GM10266 (cell line): ENCODE data around the gene KIF13A.

Experiments used
- DNase-seq: peaks from one replicate; pipeline ENCODE4 v3.0.0; 2012; ENCODE audit errors: extremely low spot score
- CTCF ChIP-seq: IDR thresholded peaks from 2 replicates; pipeline ENCODE4 v1.5.1; 2012; ENCODE audit warnings: mild to moderate bottlenecking, low read depth; ENCODE audit not compliant: control insufficient read depth, insufficient read depth; ENCODE audit errors: missing control alignments

The KIF13A gene

GRCh38 chr6:17842014-17842776 lies 145.2 kb downstream of the KIF13A start:
- no peak for DNase-seq
- TF ChIP-seq CTCF = no peak

GRCh38 chr6:17839513-17840223 lies 147.8 kb downstream of the KIF13A start:
- no peak for DNase-seq
- no peak for TF ChIP-seq CTCF

- no peak for TF ChIP-seq CTCF
- DNase-seq = no peak
Measured at GRCh38 chr6:17836293-17836692, 151.1 kb downstream of the KIF13A start.

DNA sequence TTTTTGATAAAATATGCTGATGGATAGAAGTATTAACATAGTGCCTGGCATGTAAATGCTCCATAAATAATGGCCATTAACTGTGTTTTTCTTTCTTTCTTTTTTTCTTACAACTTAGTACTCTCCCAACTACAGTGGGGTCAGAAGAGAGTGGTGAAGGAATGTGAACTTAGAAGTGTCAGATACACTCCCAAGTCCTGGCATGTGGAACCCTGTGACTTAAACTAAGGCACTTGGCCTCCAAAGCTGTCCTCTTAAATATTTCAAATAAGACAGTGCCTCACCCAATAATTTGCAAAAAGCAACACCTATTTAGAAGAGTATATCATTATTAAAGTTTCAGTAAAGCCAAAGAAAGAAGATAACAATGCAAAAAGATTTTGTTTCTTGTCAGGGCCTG lies 151.7 kb downstream of the KIF13A start:
- DNase-seq = no peak
- TF ChIP-seq CTCF = no peak

GRCh38 chr6:17831135-17831534 lies 156.3 kb downstream of the KIF13A start:
- no peak for DNase-seq
- no peak for TF ChIP-seq CTCF

DNA sequence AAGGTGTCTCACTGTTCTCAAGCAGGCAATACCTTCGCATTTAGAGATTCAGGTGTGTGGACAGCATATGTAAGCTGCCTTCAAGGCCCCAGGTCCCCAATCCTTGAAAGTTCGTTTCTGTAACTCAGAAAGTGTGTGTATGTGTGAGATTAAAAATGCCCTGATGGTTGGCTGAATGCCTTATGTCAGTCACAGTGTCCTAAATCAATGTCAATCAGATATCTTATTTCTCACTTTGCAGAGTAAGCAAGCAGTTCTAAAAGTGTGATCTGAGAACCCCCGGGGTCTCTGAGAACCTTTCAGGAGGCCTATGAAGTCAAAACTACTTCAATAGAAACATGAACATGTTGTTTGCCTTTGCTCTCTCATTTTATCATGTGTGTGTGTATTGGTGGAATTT lies 157.5 kb downstream of the KIF13A start:
- TF ChIP-seq CTCF = no peak
- no peak for DNase-seq

DNA sequence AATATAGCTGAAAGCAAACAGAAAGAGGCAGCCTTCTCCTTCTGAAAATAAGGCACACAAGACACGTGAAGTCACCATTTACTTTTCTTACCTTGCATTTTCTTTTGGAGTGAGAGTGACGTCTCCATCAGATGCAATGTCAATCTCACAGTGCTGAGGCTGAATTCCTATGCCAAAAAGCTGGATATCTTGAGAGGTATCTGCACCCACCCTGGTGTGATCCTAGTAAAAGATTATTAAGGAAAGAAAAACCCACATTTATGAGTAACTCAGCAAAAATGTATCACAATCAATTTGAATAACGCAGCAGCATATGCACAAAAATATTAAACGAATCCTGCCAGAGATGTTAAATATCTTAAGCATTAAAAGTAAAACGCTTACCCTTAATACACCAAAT lies 159.3 kb downstream of the KIF13A start:
- TF ChIP-seq CTCF = no peak
- no peak for DNase-seq
